Left renal pelvis (tissue), 4 donors: ENCODE measurements around the gene AP1B1. TPM values are rescaled to one million over a fixed set of nuclear protein-coding genes. Genes with fewer than 3 reads are reported as not detected.
"Not testable (repeated sequence)": the region's sequence is repeated elsewhere in the genome, so short reads cannot be mapped to it uniquely, and the experiment has no call there.

Experiments used
- DNase-seq, 4 donors: peaks; one replicate each; pipeline ENCODE4 v3.0.0-alpha.2; 2013; ENCODE audit warnings: low read depth in 4 of 4, low spot score in 3 of 4
- polyA plus RNA-seq, 4 donors: library from polyadenylated mRNA; unstranded; fragments of 120-200 nt; gene quantifications; one replicate each; pipeline ENCODE4 v1.2.1, GENCODE V29; 2013; ENCODE audit not compliant: insufficient read length in 4 of 4

AP1B1 gene
- polyA plus RNA-seq, 4 donors = 29.0 to 48.7 (median 42.6) TPM

DNA sequence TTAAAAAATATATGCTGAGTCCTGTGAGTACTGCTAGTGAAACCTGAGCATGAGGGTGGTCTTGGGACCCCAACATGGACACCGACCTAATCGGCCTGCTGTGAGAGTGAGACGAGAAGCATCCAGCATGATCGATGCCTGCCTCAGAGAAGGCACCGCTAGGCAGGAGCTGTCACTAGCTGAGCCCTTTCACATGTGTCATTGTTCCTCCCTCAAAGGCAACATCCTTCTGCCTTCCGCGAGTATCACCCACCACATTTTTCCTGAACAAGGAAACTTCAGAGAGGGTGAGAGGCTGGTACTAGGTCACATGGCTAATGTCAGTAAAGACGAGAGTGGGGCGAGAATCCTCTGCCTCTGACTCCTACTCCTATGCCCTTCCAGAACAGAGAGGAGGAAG is 35.6 kb downstream of the AP1B1 start:
- no peak for DNase-seq

DNA sequence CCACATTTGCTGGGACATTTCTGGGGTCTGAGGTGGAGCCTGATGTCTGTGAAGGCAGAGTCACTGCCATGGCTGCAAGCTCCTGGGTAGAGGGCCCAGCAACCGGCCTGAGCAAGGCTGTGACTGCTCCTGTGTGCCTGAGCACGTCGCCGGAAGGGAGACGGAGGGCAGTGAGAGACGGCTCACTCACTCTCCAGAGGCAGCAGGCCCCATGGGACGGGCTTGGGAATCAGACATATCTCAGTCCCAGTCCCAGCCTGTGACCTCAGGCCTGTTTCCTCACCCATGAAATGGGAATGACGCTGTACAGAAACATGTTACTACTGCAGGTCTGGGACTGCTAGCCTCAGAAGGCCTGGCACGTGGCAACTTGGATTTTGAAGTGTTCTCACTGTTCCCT is 36.5 kb downstream of the AP1B1 start:
- DNase-seq = no peak

DNA sequence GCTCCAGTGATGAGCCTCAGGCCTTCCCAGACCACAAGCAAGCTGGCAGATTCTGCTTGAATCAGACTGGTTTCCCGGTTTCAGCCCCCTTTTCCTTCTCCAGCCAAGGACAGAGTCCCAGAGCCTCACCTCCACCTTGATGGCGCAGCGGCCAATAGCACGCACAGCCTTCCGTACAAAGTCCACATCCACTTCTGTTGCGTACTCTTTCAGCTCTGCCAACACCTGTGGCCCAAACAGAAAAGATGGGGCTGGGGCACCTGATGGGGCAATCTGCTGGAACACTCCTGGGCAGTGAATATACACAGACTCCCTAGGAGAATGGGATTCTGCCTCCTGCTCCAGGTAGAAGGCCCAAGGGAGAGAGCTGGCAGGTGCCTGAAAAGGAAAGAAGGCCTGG is 37.3 kb downstream of the AP1B1 start:
- no peak for DNase-seq

DNA sequence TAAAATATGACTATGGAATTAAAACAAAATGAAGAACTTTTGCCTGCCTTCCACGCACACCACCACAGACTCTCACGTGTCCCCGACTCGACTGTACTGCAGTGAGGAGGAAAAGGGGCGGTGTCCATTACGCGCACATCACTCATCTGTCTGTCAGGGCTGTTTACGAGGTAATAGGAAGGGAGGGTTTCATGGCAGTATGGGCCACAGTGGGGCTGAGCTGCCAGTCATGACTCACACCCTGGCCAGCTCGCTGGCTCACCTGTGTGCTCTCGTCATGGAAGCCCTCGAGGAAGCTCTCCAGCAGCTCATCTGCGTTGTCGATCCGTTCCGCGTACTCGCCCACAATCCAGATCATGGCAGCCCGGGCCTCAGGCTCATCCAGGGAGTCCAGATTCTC is 39.4 kb downstream of the AP1B1 start:
- DNase-seq = no peak

DNA sequence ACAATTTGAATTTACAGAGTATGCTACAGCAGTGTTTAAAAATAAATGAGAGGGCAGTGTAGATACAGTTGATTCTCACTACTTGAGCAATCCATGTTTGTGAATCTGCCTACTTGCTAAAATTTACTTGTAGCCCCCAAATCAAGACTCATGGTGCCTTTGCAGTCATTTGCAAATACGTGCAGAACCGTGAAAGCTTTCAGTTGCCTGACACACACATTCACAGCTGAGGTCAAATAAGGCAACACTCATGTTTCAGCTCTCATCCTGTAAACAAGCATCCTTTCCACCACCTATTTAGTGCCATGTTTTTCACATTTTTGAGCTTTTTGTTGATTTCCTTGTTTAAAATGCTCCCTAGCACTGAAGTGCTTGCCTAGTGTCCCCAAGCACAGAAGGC is 40.3 kb downstream of the AP1B1 start:
- no peak for DNase-seq

GRCh38 chr22:29346659-29347058 is 41.7 kb downstream of the AP1B1 start:
- DNase-seq = no peak

DNA sequence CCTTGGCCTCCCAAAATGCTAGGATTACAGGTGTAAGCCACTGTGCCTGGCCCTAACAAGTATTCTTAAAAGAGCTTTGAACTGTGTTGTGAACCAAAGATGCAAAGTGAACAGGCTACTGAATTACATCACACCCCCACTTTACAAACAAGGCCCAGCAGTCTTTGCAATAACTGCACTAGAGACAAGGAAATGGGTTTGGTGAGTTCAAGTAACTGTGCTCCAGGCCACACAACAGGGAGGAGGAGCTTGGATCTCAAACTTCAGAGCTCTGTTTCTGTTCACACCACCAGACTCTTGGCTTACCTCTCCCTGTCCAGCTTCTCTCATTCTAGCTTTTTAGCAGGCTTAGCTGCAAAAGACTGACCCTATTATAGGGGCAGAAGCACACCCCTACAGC is 42.4 kb downstream of the AP1B1 start:
- DNase-seq = no peak

DNA sequence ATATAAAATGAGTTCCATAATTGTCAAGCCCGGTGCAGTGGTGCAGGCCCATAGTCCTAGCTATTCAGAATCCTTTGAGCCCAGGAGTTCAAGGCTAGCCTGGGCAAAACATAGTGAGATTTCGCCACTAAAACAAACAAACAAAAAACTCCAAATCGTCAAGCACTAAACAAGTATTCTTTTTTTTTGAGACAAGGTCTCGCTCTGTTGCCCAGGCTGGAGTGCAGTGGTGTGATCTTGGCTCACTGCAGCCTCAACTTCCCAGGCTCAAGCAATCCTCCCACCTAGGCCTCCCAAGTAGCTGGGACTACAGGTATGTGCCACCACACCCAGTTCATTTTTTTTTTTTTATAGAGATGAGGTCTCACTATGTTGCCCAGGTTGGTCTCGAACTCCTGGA is 43.5 kb downstream of the AP1B1 start:
- not testable (repeated sequence) for DNase-seq

- DNase-seq = no peak
These were observed 44.2 kb downstream of the AP1B1 start for GRCh38 chr22:29344137-29344536.

- DNase-seq = no peak
These were observed 45.0 kb downstream of the AP1B1 start for GRCh38 chr22:29343313-29343805.

GRCh38 chr22:29342577-29343312 is 45.6 kb downstream of the AP1B1 start:
- no peak for DNase-seq

GRCh38 chr22:29342177-29342576 is 46.2 kb downstream of the AP1B1 start:
- DNase-seq = no peak

DNA sequence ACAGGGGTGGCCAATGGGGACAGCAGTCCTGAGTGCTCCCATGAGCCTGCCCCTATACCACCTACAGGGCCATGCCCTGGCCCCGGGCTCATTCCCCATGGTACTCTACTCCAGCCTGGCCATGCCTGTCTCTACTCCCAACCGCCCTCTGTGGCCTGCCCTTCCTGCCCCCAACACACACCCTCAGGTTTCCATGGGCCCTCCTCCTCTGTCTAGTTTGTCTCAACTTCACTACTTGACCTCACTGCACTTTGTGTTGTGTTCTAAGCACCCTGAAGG is 46.6 kb downstream of the AP1B1 start:
- no peak for DNase-seq

DNA sequence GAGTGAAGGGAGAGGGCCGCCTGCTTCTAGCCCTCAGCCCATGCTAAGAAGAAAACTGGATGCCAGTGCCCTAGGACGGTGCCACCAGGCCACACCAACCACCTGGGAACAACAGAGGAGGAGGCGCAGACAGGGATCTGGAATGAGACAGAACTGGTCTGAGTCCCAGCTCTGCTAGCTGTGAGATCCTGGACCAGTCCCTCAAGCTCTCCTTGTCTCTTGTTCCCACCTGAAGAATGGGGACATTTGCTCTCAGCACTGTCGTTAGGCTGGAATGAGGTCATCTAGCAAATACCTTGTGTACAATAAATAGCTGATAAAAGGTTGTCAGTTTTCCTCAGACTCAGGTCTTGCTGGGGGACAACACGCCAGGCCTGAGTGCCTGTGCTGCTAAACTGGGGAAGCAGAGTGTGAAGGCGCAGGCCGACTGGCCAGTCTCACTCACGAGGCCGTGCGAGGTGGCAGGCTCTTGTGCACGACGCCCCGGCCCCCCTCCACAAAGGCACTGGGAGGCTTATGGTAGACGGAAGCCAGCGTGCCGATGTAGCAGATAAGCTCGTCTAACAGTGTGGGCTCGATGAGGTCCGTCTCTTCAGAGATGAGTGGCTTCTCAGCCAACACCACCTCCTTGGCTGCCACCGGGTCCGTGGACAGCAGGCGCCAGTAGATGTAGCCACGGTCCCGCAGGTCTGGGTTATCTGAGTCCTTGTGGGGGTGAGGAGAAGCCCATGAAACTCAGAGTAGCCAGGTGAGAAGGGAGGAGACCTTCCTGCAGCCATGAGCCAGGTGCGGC is 47.1 kb downstream of the AP1B1 start:
- DNase-seq = no peak

GRCh38 chr22:29340566-29340965 is 47.8 kb downstream of the AP1B1 start:
- no peak for DNase-seq

- no peak for DNase-seq
These were observed 48.8 kb downstream of the AP1B1 start for GRCh38 chr22:29339381-29340235.

DNA sequence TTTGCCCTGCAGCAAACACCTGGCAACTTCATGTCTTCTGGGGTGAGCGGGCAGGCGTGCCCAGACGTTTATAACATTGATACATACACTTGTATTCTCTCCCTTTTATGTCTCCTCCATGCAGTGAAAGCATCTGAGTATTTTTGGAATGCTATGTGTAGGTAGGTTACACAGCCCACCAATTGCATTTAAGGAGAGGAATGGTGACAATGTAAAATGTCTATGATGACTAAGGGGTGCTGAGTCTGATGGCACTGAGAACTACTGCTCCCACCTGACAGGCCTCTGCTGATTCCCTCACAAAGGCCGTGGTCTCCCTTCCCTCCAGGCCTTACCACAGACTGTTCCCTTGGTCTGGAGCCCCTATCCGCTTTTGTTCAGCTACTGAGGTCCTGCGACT is 50.0 kb downstream of the AP1B1 start:
- DNase-seq = no peak

DNA sequence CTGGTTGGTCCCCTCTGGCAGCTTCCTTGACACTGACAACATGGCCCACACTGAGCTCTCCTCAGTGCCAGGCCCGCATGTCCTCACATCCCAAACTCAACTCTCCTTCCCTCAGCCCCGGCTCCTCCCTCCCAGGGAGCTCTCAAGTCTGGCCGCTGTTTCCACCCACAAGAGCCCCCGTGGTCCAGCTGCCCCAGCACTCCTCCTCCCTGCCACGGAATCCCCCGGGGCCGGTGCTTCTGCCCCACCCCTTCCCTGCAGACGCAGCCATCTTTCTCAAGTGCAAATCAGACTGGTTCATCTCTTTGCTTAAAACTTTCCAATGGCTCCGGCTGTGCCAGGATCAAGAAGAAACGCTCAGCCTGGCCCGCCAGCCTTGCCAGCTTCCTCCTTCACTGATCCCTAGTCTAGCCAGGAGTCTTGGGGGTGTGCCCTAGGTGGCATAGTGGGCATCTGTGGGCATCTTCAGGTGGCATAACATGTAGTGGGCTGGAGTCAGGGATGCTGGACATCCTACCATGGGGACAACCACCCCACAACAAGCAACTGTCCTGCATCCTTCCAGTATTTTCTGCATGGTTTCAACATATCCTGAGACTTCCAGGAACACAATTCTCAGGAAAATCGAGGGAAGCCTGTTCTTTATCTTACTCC is 50.6 kb downstream of the AP1B1 start:
- DNase-seq = no peak

- DNase-seq = no peak
These were observed 51.4 kb downstream of the AP1B1 start for GRCh38 chr22:29336751-29337490.

DNA sequence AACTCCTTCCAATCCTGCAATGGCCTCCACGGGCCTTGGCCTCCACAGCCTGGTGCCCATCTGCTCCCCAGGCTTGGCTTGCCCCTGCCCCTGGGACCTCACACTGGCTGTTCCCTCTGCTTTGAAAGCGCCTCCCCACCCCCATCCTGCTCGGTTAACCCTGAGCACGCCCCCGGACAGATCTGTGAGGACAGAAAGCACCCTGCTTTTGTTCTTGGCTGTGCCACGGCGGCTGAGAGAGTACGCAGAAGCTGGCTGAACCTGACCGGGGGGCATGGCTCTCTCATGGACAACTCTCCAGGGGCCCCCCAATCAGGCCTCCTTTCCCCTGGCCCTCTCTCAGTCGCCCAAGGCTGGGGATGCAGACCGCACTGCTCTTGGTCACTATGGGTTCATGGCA is 52.7 kb downstream of the AP1B1 start:
- DNase-seq = no peak
